IPS DF 6.9 (cell line): ENCODE measurements around the gene ACTA1.
"Not testable (repeated sequence)": the region's sequence is repeated elsewhere in the genome, so short reads cannot be mapped to it uniquely, and the experiment has no call there.

Experiments used
- DNase-seq: peaks from one replicate; pipeline ENCODE4 v3.0.0-alpha.2; 2013; ENCODE audit warnings: low read depth, low spot score
- H3K27ac ChIP-seq: one replicate; pipeline ENCODE4 v1.5.1; 2013; ENCODE audit warnings: low read length, control low read depth
- H3K27me3 ChIP-seq: 2 replicates; pipeline ENCODE4 v1.6.1; 2013; ENCODE audit warnings: mild to moderate bottlenecking, low read length; ENCODE audit not compliant: control insufficient read depth, insufficient read depth
- H3K36me3 ChIP-seq: 2 replicates; pipeline ENCODE4 v1.6.1; 2013; ENCODE audit warnings: low read length; ENCODE audit not compliant: control insufficient read depth, insufficient read depth
- H3K4me1 ChIP-seq: 2 replicates; pipeline ENCODE4 v1.6.1; 2013; ENCODE audit warnings: low read length; ENCODE audit not compliant: control insufficient read depth, insufficient read depth
- H3K4me3 ChIP-seq: 2 replicates; pipeline ENCODE4 v1.5.1; 2013; ENCODE audit warnings: mild to moderate bottlenecking, low read length
- H3K9me3 ChIP-seq: 2 replicates; pipeline ENCODE4 v1.6.1; 2013; ENCODE audit warnings: low read length, inconsistent platforms; ENCODE audit not compliant: control insufficient read depth, insufficient read depth
- WGBS: extraction: QIAGEN DNeasy Blood & Tissue Kit; methylation state at CpG from one replicate; pipeline ENCODE4 v1.1.7; 2013; ENCODE audit warnings: mixed read lengths, missing lambda C conversion rate; ENCODE audit not compliant: insufficient read length, insufficient coverage; 5-methylcytosine and 5-hydroxymethylcytosine counted together

The ACTA1 gene

GRCh38 chr1:229430761-229431283 is 3.1 kb downstream of the ACTA1 start:
- Histone ChIP-seq H3K27me3 (peaks cover 47% of the 10 kb centered on the region), H3K4me3 (peak overlapping the region; percentile 17; the same call in 1 of the 2 replicates), H3K36me3 (no peaks in the 10 kb centered on the region), H3K9me3 (no peaks in the 10 kb centered on the region), H3K4me1 (peaks cover 9% of the 10 kb centered on the region), H3K27ac (no peak overlapping the region)
- no CpG with 5 or more reads among the region's 16 CpGs for whole genome bisulfite sequencing
- DNase-seq, result peak; percentile 57

- peaks cover 27% of the 10 kb centered on the region for H3K27me3 ChIP-seq
- peaks cover 5% of the 10 kb centered on the region for H3K4me1 ChIP-seq
- H3K36me3 ChIP-seq, result no peaks in the 10 kb centered on the region
- no CpG with 5 or more reads among the region's 3 CpGs for WGBS
- H3K27ac ChIP-seq, result no peak overlapping the region
- no peaks in the 10 kb centered on the region for H3K9me3 ChIP-seq
- DNase-seq, result no peak
- no peak overlapping the region for H3K4me3 ChIP-seq
These were observed 5.6 kb downstream of the ACTA1 start for GRCh38 chr1:229428256-229428655.

GRCh38 chr1:229427572-229427971 is 6.3 kb downstream of the ACTA1 start:
- H3K36me3 ChIP-seq, result no peaks in the 10 kb centered on the region
- H3K9me3 ChIP-seq, result no peaks in the 10 kb centered on the region
- no CpG with 5 or more reads among the region's 3 CpGs for WGBS

GRCh38 chr1:229425564-229426159 is 8.2 kb downstream of the ACTA1 start:
- Histone ChIP-seq H3K4me3 (no peak overlapping the region), H3K9me3 (no peaks in the 10 kb centered on the region), H3K27me3 (peaks cover 4% of the 10 kb centered on the region; the same call in 1 of the 2 replicates), H3K27ac (no peak overlapping the region), H3K4me1 (no peaks in the 10 kb centered on the region), H3K36me3 (no peaks in the 10 kb centered on the region)
- no peak for DNase-seq
- no CpG with 5 or more reads among the region's 2 CpGs for WGBS

More at GRCh38 chr1:229427572-229427971, 6.3 kb downstream of the ACTA1 start:
- DNase-seq, result no peak
- peaks cover 4% of the 10 kb centered on the region for H3K4me1 ChIP-seq
- no peak overlapping the region for H3K4me3 ChIP-seq
- peaks cover 20% of the 10 kb centered on the region for H3K27me3 ChIP-seq
- no peak overlapping the region for H3K27ac ChIP-seq

GRCh38 chr1:229420765-229421164 is 13.1 kb downstream of the ACTA1 start:
- Histone ChIP-seq H3K27me3 (no peaks in the 10 kb centered on the region), H3K4me1 (no peaks in the 10 kb centered on the region), H3K36me3 (no peaks in the 10 kb centered on the region), H3K27ac (no peak overlapping the region), H3K4me3 (no peak overlapping the region), H3K9me3 (no peaks in the 10 kb centered on the region)
- no CpG with 5 or more reads among the region's 7 CpGs for WGBS
- DNase-seq, result no peak

- Histone ChIP-seq H3K27me3 (no peaks in the 10 kb centered on the region), H3K9me3 (no peaks in the 10 kb centered on the region), H3K36me3 (no peaks in the 10 kb centered on the region), H3K4me1 (no peaks in the 10 kb centered on the region), H3K4me3 (no peak overlapping the region), H3K27ac (no peak overlapping the region)
- no peak for DNase-seq
- no CpG with 5 or more reads among the region's 11 CpGs for WGBS
These were observed 13.7 kb downstream of the ACTA1 start for GRCh38 chr1:229420224-229420623.

- not testable (repeated sequence) for DNase-seq, H3K4me3 ChIP-seq, H3K4me1 ChIP-seq, H3K27ac ChIP-seq, H3K36me3 ChIP-seq, H3K9me3 ChIP-seq, H3K27me3 ChIP-seq
- no CpG with 5 or more reads among the region's 6 CpGs for WGBS
These were observed 15.3 kb downstream of the ACTA1 start for GRCh38 chr1:229418586-229418985.

- H3K27me3 ChIP-seq, H3K36me3 ChIP-seq, DNase-seq, H3K9me3 ChIP-seq, H3K4me1 ChIP-seq, H3K27ac ChIP-seq, H3K4me3 ChIP-seq: not testable (repeated sequence)
- WGBS, result no CpG with 5 or more reads among the region's 5 CpGs
These were observed 21.1 kb downstream of the ACTA1 start for GRCh38 chr1:229412810-229413209.

GRCh38 chr1:229412056-229412455 is 21.8 kb downstream of the ACTA1 start:
- no peaks in the 10 kb centered on the region for H3K36me3 ChIP-seq
- H3K4me1 ChIP-seq, result peaks cover 9% of the 10 kb centered on the region
- H3K4me3 ChIP-seq, result no peak overlapping the region
- no CpG with 5 or more reads among the region's 7 CpGs for WGBS
- H3K27ac ChIP-seq, result no peak overlapping the region
- peaks cover 12% of the 10 kb centered on the region; the same call in 1 of the 2 replicates for H3K27me3 ChIP-seq
- no peaks in the 10 kb centered on the region for H3K9me3 ChIP-seq
- no peak for DNase-seq

GRCh38 chr1:229411434-229412055 is 22.3 kb downstream of the ACTA1 start:
- H3K4me1 ChIP-seq, result peaks cover 9% of the 10 kb centered on the region
- no peak overlapping the region for H3K4me3 ChIP-seq
- H3K27me3 ChIP-seq, result peaks cover 14% of the 10 kb centered on the region; the same call in 1 of the 2 replicates
- no peaks in the 10 kb centered on the region for H3K9me3 ChIP-seq
- no peaks in the 10 kb centered on the region for H3K36me3 ChIP-seq
- H3K27ac ChIP-seq, result no peak overlapping the region
- no peak for DNase-seq
- WGBS, result no CpG with 5 or more reads among the region's 11 CpGs
